HCT116 (cell line): ENCODE measurements around the gene MRPL41.

Experiments used
- CEBPB ChIP-seq: IDR thresholded peaks from 2 replicates; pipeline ENCODE4 v1.6.1; 2012; ENCODE audit warnings: low read depth
- ELF1 ChIP-seq: IDR thresholded peaks from 2 replicates; pipeline ENCODE4 v1.6.1; 2012; ENCODE audit warnings: low read depth, borderline replicate concordance
- EZH2 ChIP-seq: fragments of 200-600 bp; sonication (generic); IDR thresholded peaks from 2 replicates; pipeline ENCODE4 v1.6.1; 2017; ENCODE audit warnings: antibody characterized with exemption, mixed run types
- EZH2phosphoT487 ChIP-seq: fragments of 200-600 bp; IDR thresholded peaks from 2 replicates; pipeline ENCODE4 v1.6.1; 2018; ENCODE audit warnings: antibody characterized with exemption, borderline replicate concordance
- JUND ChIP-seq: IDR thresholded peaks from 2 replicates; pipeline ENCODE4 v1.6.1; 2012
- POLR2A ChIP-seq: IDR thresholded peaks from 2 replicates; pipeline ENCODE4 v1.7.0; 2011; ENCODE audit warnings: borderline replicate concordance; ENCODE audit not compliant: insufficient read depth, insufficient read length; ENCODE audit errors: extremely low read depth
- POLR2AphosphoS5 ChIP-seq: IDR thresholded peaks from 2 replicates; pipeline ENCODE4 v1.6.1; 2011; ENCODE audit warnings: mild to moderate bottlenecking, low read depth, low read length, moderate library complexity
- SIN3A ChIP-seq: IDR thresholded peaks from 2 replicates; pipeline ENCODE4 v1.6.1; 2012; ENCODE audit warnings: low read depth
- SRF ChIP-seq: IDR thresholded peaks from 2 replicates; pipeline ENCODE4 v1.6.1; 2012; ENCODE audit warnings: low read depth
- YY1 ChIP-seq: IDR thresholded peaks from 2 replicates; pipeline ENCODE4 v1.6.1; 2011; ENCODE audit warnings: low read length, low read depth, moderate library complexity, mild to moderate bottlenecking; ENCODE audit not compliant: insufficient replicate concordance; ENCODE audit errors: extremely low read depth
- ZFX ChIP-seq: fragments of 450-650 bp; IDR thresholded peaks from 2 replicates; pipeline ENCODE4 v1.6.1; 2017
- ZNF274 ChIP-seq: fragments of 200-500 bp; sonication (Bioruptor generic); IDR thresholded peaks from 2 replicates; pipeline ENCODE4 v1.6.1; 2014; ENCODE audit warnings: mild to moderate bottlenecking, low read depth, low read length, inconsistent platforms
- TF ChIP-seq, protein P1 (sequence below): IDR thresholded peaks from 2 replicates; pipeline ENCODE4 v1.6.1; 2012
- TF ChIP-seq, protein P2 (sequence below), 3 experiments: fragments of 200-600 bp in 1 of 3; sonication (generic) in 1 of 3; IDR thresholded peaks in 2 of 3; conservative IDR thresholded peaks in 1 of 3; 2 replicates each; pipeline ENCODE4 v1.5.1; 2012 to 2017; ENCODE audit warnings: low read depth in 2 of 3, low read length in 2 of 3, antibody characterized with exemption in 1 of 3, borderline replicate concordance in 1 of 3, control low read depth in 1 of 3, mild to moderate bottlenecking in 1 of 3, mixed read lengths in 1 of 3, mixed run types in 1 of 3, moderate library complexity in 1 of 3; ENCODE audit not compliant: insufficient read depth in 1 of 3

DNA sequence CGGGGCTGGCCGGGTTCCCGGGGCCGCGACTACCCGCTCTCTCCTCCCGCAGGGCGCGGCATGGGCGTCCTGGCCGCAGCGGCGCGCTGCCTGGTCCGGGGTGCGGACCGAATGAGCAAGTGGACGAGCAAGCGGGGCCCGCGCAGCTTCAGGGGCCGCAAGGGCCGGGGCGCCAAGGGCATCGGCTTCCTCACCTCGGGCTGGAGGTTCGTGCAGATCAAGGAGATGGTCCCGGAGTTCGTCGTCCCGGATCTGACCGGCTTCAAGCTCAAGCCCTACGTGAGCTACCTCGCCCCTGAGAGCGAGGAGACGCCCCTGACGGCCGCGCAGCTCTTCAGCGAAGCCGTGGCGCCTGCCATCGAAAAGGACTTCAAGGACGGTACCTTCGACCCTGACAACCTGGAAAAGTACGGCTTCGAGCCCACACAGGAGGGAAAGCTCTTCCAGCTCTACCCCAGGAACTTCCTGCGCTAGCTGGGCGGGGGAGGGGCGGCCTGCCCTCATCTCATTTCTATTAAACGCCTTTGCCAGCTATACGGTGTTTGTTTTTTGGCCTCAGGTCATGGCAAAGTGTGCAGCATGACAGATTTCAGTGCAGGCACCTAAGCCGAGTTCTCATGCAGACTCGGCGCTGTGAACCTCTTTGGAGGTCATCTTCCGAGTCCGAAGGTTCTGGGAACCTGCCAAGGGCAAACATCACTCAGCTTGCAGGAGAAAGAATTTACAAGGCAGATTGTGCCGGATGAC is 516 bp downstream of the MRPL41 start:
- TF ChIP-seq SIN3A (no peak), POLR2A (no peak), CEBPB (no peak), ELF1 (no peak), POLR2AphosphoS5 (no peak), YY1 (no peak), EZH2 (no peak), JUND (no peak), ZNF274 (no peak), EZH2phosphoT487 (no peak), SRF (no peak), ZFX (peak; percentile 16; the same call in 1 of the 2 replicates)
- TF ChIP-seq, protein P1, sequence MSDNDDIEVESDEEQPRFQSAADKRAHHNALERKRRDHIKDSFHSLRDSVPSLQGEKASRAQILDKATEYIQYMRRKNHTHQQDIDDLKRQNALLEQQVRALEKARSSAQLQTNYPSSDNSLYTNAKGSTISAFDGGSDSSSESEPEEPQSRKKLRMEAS, result no peak
- TF ChIP-seq, protein P2, sequence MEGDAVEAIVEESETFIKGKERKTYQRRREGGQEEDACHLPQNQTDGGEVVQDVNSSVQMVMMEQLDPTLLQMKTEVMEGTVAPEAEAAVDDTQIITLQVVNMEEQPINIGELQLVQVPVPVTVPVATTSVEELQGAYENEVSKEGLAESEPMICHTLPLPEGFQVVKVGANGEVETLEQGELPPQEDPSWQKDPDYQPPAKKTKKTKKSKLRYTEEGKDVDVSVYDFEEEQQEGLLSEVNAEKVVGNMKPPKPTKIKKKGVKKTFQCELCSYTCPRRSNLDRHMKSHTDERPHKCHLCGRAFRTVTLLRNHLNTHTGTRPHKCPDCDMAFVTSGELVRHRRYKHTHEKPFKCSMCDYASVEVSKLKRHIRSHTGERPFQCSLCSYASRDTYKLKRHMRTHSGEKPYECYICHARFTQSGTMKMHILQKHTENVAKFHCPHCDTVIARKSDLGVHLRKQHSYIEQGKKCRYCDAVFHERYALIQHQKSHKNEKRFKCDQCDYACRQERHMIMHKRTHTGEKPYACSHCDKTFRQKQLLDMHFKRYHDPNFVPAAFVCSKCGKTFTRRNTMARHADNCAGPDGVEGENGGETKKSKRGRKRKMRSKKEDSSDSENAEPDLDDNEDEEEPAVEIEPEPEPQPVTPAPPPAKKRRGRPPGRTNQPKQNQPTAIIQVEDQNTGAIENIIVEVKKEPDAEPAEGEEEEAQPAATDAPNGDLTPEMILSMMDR (IDR thresholded peaks at IDR 0.05 in 2 of 3, conservative IDR thresholded peaks at IDR 0.05 in 1 of 3; ENCODE audit: borderline replicate concordance in 1 of 3, insufficient read depth in 1 of 3, low read depth in 2 of 3, low read length in 2 of 3), result no peak
